ENCODE measurements around the gene ACTN1.

ACTN1 gene

GRCh38 chr14:68936476-68936875 lies 42.6 kb downstream of the ACTN1 start:
- DNase-seq (ENCODE audit: low read depth): no peak

GRCh38 chr14:68935761-68936214 lies 43.3 kb downstream of the ACTN1 start:
- no peak for DNase-seq (ENCODE audit: low read depth)

GRCh38 chr14:68934066-68934465 lies 45.0 kb downstream of the ACTN1 start:
- DNase-seq (ENCODE audit: low read depth): no peak

GRCh38 chr14:68932686-68933085 lies 46.4 kb downstream of the ACTN1 start:
- DNase-seq (ENCODE audit: low read depth): no peak

- DNase-seq (ENCODE audit: low read depth): no peak
Observed at GRCh38 chr14:68932231-68932630, 46.9 kb downstream of the ACTN1 start.

- no peak for DNase-seq (ENCODE audit: low read depth)
Observed at GRCh38 chr14:68931474-68932051, 47.5 kb downstream of the ACTN1 start.

- no peak for DNase-seq (ENCODE audit: low read depth)
Observed at GRCh38 chr14:68931063-68931462, 48.0 kb downstream of the ACTN1 start.

GRCh38 chr14:68929623-68930307 lies 49.3 kb downstream of the ACTN1 start:
- no peak for DNase-seq (ENCODE audit: low read depth)

- no peak for DNase-seq (ENCODE audit: low read depth)
Observed at GRCh38 chr14:68928770-68929550, 50.1 kb downstream of the ACTN1 start.

- no peak for DNase-seq (ENCODE audit: low read depth)
Observed at GRCh38 chr14:68927956-68928675, 51.0 kb downstream of the ACTN1 start.

- no peak for DNase-seq (ENCODE audit: low read depth)
Observed at GRCh38 chr14:68927089-68927488, 52.0 kb downstream of the ACTN1 start.

GRCh38 chr14:68926236-68926635 lies 52.9 kb downstream of the ACTN1 start:
- no peak for DNase-seq (ENCODE audit: low read depth)

GRCh38 chr14:68925373-68925772 lies 53.7 kb downstream of the ACTN1 start:
- no peak for DNase-seq (ENCODE audit: low read depth)

GRCh38 chr14:68924186-68925158 lies 54.6 kb downstream of the ACTN1 start:
- no peak for DNase-seq (ENCODE audit: low read depth)

- no peak for DNase-seq (ENCODE audit: low read depth)
Observed at GRCh38 chr14:68922886-68923285, 56.2 kb downstream of the ACTN1 start.

GRCh38 chr14:68922201-68922621 lies 56.9 kb downstream of the ACTN1 start:
- no peak for DNase-seq (ENCODE audit: low read depth)

GRCh38 chr14:68921666-68922065 lies 57.4 kb downstream of the ACTN1 start:
- DNase-seq (ENCODE audit: low read depth): no peak

GRCh38 chr14:68921049-68921448 lies 58.1 kb downstream of the ACTN1 start:
- no peak for DNase-seq (ENCODE audit: low read depth)

GRCh38 chr14:68919129-68919927 lies 59.8 kb downstream of the ACTN1 start:
- DNase-seq (ENCODE audit: low read depth): no peak

GRCh38 chr14:68918612-68919011 lies 60.5 kb downstream of the ACTN1 start:
- no peak for DNase-seq (ENCODE audit: low read depth)

Measured in stimulated activated CD8-positive, alpha-beta memory T cell treated with anti-CD3 and anti-CD28 coated beads, Interleukin-4, amount 100 ng/mL, for 24 hours (primary cell).